ENCODE measurements around the gene CAPN13. TPM values are rescaled to one million over a fixed set of nuclear protein-coding genes. Genes with fewer than 3 reads are reported as not detected.

The CAPN13 gene
- total and polyA plus RNA-seq, 10 of the 15 experiments (the other 5 are each of a cell fraction or from before 2014, with no cell fraction given) = 0.03 to 0.10 (median 0.06) TPM; not detected in 7

DNA sequence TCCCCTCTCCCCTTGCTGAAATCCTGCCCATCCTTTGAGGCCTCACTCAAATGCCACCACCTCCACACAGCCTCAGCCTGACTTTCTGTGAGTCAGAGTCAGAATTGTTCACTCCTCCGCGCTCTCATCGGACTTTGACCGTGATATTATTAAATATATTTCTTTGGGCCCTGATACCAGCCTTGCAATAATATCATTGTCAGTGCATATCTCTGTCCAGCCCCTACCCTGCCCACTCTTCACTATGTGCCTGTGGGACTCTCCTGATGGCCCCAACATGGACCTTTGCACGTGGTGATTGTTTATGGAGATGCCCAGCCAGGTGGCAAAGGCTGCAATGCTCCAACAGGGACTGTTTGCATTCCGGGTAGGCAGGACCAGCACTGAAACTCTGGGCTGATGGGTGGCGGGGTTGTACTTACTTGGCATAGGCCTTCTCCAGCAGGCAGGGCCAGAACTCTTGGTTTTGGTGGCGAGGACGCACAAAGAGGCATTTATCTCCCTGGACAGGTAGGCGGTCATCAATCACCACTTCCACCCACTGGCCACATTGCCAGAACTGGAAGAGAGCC lies 37.3 kb downstream of the CAPN13 start:
- ChIA-PET RAD21 (ENCODE audit: unreplicated experiment) (no interaction called here), SMC1A (ENCODE audit: uncharacterized antibody, unreplicated experiment) (no interaction called here), POLR2A (no interaction called here), CTCF (no interaction called here)
- BruUV-seq (replicated peaks) = no TSS peak
- no peaks in the 10 kb centered on the region for H3K9me3 ChIP-seq (replicated peaks; ENCODE audit: control insufficient read depth, insufficient read depth, low read length)
- no peak overlapping the region for H2AFZ ChIP-seq (ENCODE audit: control insufficient read depth, low read depth, low read length)
- FAIRE-seq (no peak), DNase-seq (ENCODE audit: low read depth, low spot score) (no peak), ATAC-seq (no peak; the same call in 2 of the 3 replicates)
- no peaks in the 10 kb centered on the region; the same call in 1 of the 2 replicates for H4K20me1 ChIP-seq (ENCODE audit: control insufficient read depth, insufficient read depth)
- H3K27me3 ChIP-seq (replicated peaks in 1 of 2; ENCODE audit: control insufficient read depth in 2 of 2, insufficient read depth in 2 of 2, low read length in 1 of 2) = peaks cover 0 to 4% of the 10 kb centered on the region in 2 experiments; a peak in 3 of 4 replicates
- H3K36me3 ChIP-seq (ENCODE audit: control insufficient read depth in 2 of 2, insufficient read depth in 2 of 2, low read length in 1 of 2) = no peaks in the 10 kb centered on the region
- intact Hi-C loops (cut with micrococcal nuclease; ENCODE audit: unreplicated experiment) = no loop called here
- H3K79me2 ChIP-seq (ENCODE audit: control insufficient read depth, insufficient read depth, low read length) = no peaks in the 10 kb centered on the region
- TF ChIP-seq NRF1 (conservative IDR thresholded peaks at IDR 0.05; ENCODE audit: low read depth, low read length) (no peak), SREBF2 (IDR thresholded peaks at IDR 0.05; ENCODE audit: low read length) (no peak), NFYB (IDR thresholded peaks at IDR 0.05; ENCODE audit: insufficient read depth, low read depth, low read length) (no peak), IRF3 (IDR thresholded peaks at IDR 0.05) (no peak)
- H3K4me2 ChIP-seq (ENCODE audit: control insufficient read depth, insufficient read depth) = no peak overlapping the region
- H3K4me1 ChIP-seq (ENCODE audit: control insufficient read depth, insufficient read depth, low read length) = no peaks in the 10 kb centered on the region
- H3K27ac ChIP-seq (ENCODE audit: control insufficient read depth, insufficient read depth) = no peak overlapping the region
- H3K4me3 ChIP-seq = no peak overlapping the region
- WGBS (ENCODE audit: insufficient coverage, insufficient replicate concordance, low lambda C conversion rate, missing lambda C conversion rate) = 16% methylated on average over 10 of the region's 10 CpGs
- in situ Hi-C loops (cut with MboI) = no loop called here
- H3K9ac ChIP-seq (ENCODE audit: control insufficient read depth, insufficient read depth, low read length) = no peak overlapping the region

DNA sequence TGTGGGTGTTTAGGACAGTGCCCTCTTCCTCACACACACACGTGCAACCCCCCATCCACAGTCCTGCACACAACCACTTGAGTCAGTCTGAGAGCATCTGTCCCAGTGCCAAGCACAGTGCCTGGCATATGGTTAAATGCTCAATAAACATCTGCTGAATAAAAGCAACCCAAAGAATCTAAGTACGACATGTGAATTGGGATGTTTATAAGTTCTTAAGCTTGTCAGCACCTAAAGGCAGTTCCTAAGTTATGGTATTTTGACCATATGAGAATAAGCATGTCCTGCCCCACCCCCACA lies 37.8 kb downstream of the CAPN13 start:
- CTCF ChIA-PET = no interaction called here
- H3K9me3 ChIP-seq (replicated peaks; ENCODE audit: control insufficient read depth, insufficient read depth, low read length) = no peaks in the 10 kb centered on the region
- in situ Hi-C loops (cut with MboI) = no loop called here
- SMC1A ChIA-PET (ENCODE audit: uncharacterized antibody, unreplicated experiment) = no interaction called here
- BruUV-seq (replicated peaks) = no TSS peak
- H3K79me2 ChIP-seq (ENCODE audit: control insufficient read depth, insufficient read depth, low read length) = no peaks in the 10 kb centered on the region
- H3K27ac ChIP-seq (ENCODE audit: control insufficient read depth, insufficient read depth) = no peak overlapping the region
- no peak overlapping the region for H2AFZ ChIP-seq (ENCODE audit: control insufficient read depth, low read depth, low read length)
- intact Hi-C loops (cut with micrococcal nuclease; ENCODE audit: unreplicated experiment) = no loop called here
- 14% methylated on average over 2 of the region's 2 CpGs for WGBS (ENCODE audit: insufficient coverage, insufficient replicate concordance, low lambda C conversion rate, missing lambda C conversion rate)
- no peaks in the 10 kb centered on the region for H3K4me1 ChIP-seq (ENCODE audit: control insufficient read depth, insufficient read depth, low read length)
- no peaks in the 10 kb centered on the region; the same call in 1 of the 2 replicates for H4K20me1 ChIP-seq (ENCODE audit: control insufficient read depth, insufficient read depth)
- DNase-seq (ENCODE audit: low read depth, low spot score) (no peak), FAIRE-seq (no peak), ATAC-seq (no peak)
- POLR2A ChIA-PET = no interaction called here
- H3K27me3 ChIP-seq (replicated peaks in 1 of 2; ENCODE audit: control insufficient read depth in 2 of 2, insufficient read depth in 2 of 2, low read length in 1 of 2) = peaks cover 0 to 4% of the 10 kb centered on the region in 2 experiments; a peak in 3 of 4 replicates
- H3K9ac ChIP-seq (ENCODE audit: control insufficient read depth, insufficient read depth, low read length) = no peak overlapping the region
- RAD21 ChIA-PET (ENCODE audit: unreplicated experiment) = no interaction called here
- no peaks in the 10 kb centered on the region for H3K36me3 ChIP-seq (ENCODE audit: control insufficient read depth in 2 of 2, insufficient read depth in 2 of 2, low read length in 1 of 2)
- no peak overlapping the region for H3K4me2 ChIP-seq (ENCODE audit: control insufficient read depth, insufficient read depth)
- H3K4me3 ChIP-seq = no peak overlapping the region
- no peak for TF ChIP-seq MYC (IDR thresholded peaks at IDR 0.05; ENCODE audit: insufficient read depth, insufficient read length, insufficient replicate concordance, low read length, severe bottlenecking)
- TF ChIP-seq REST (IDR thresholded peaks at IDR 0.05; ENCODE audit: low read depth, low read length) = no peak
- no peak for TF ChIP-seq HCFC1 (IDR thresholded peaks at IDR 0.05; ENCODE audit: low read length)
- TF ChIP-seq BRCA1 (IDR thresholded peaks at IDR 0.05; ENCODE audit: low read depth, low read length) = no peak
- TF ChIP-seq EP300 (IDR thresholded peaks at IDR 0.05; ENCODE audit: borderline replicate concordance in 1 of 2, control insufficient read depth in 1 of 2, low read depth in 2 of 2, low read length in 2 of 2) = no peak

Data from GM12878 (cell line).